IMR-90 (cell line): ENCODE measurements around the gene TP53AIP1. TPM values are rescaled to one million over a fixed set of nuclear protein-coding genes. Genes with fewer than 3 reads are reported as not detected.

ENCODE experiments used
- ATAC-seq: fragments of 200-7000 bp; cut with Tn5 transposase; 2 replicates; pipeline ENCODE4 v1.9.1; 2020; ENCODE audit warnings: low read depth, mild to moderate bottlenecking, moderate library complexity
- BruUV-seq: library from RNA; stranded (reverse); fragments of 400-500 nt; replicated peaks from 2 replicates; lab custom pipeline; 2021; lab: Mats Ljungman, UMichigan
- CTCF ChIA-PET: fragments of 300-600 bp; formaldehyde crosslinking; extraction: SDS; loops from one replicate; lab custom pipeline; 2021; ENCODE audit warnings: antibody characterized with exemption; lab: Yijun Ruan, JAX
- POLR2A ChIA-PET: fragments of 300-600 bp; sonication (Branson Sonifier 250); formaldehyde crosslinking; loops from one replicate; lab custom pipeline; 2022; ENCODE audit warnings: antibody characterized with exemption; ENCODE audit not compliant: unreplicated experiment; lab: Charles Lee
- DNase-seq: peaks from one replicate; pipeline ENCODE4 v3.0.0; 2013
- H2AFZ ChIP-seq: replicated peaks from 2 replicates; pipeline ENCODE3; 2013; ENCODE audit warnings: low read length, mild to moderate bottlenecking; ENCODE audit not compliant: poor library complexity
- H2AK5ac ChIP-seq: 2 replicates; pipeline ENCODE4 v1.6.1; 2013; ENCODE audit warnings: low read depth, low read length, inconsistent platforms
- H2AK9ac ChIP-seq: replicated peaks from 2 replicates; pipeline ENCODE3; 2013; ENCODE audit warnings: mild to moderate bottlenecking, low read depth, low read length, moderate library complexity; ENCODE audit not compliant: poor library complexity
- H2BK120ac ChIP-seq: 2 replicates; pipeline ENCODE4 v1.6.1; 2013; ENCODE audit warnings: low read depth, low read length, inconsistent platforms
- H2BK15ac ChIP-seq: 3 replicates; pipeline ENCODE4 v1.6.1; 2013; ENCODE audit warnings: low read depth, low read length, inconsistent platforms
- H2BK20ac ChIP-seq: 2 replicates; pipeline ENCODE4 v1.6.1; 2013; ENCODE audit warnings: low read depth, mild to moderate bottlenecking, inconsistent platforms, low read length, moderate library complexity
- H2BK5ac ChIP-seq: 2 replicates; pipeline ENCODE4 v1.6.1; 2013; ENCODE audit warnings: mild to moderate bottlenecking, low read depth, low read length, inconsistent platforms; ENCODE audit not compliant: poor library complexity, severe bottlenecking
- H3K14ac ChIP-seq: replicated peaks from 2 replicates; pipeline ENCODE4 v1.6.1; 2013; ENCODE audit warnings: low read depth, low read length, inconsistent platforms
- H3K18ac ChIP-seq: 2 replicates; pipeline ENCODE4 v1.6.1; 2013; ENCODE audit warnings: low read depth, low read length, control low read depth
- H3K23ac ChIP-seq: 2 replicates; pipeline ENCODE4 v1.6.1; 2013; ENCODE audit warnings: low read depth, low read length, inconsistent platforms
- H3K27ac ChIP-seq: 2 replicates; pipeline ENCODE4 v1.5.1; 2013; ENCODE audit warnings: mild to moderate bottlenecking, control low read depth, low read length; ENCODE audit not compliant: insufficient read depth
- H3K27me3 ChIP-seq: 2 replicates; pipeline ENCODE4 v1.6.1; 2013; ENCODE audit warnings: low read length; ENCODE audit not compliant: control insufficient read depth, insufficient read depth
- H3K36me3 ChIP-seq: 2 replicates; pipeline ENCODE4 v1.6.1; 2013; ENCODE audit warnings: low read length, mixed read lengths; ENCODE audit not compliant: control insufficient read depth, insufficient read depth
- H3K4ac ChIP-seq: 2 replicates; pipeline ENCODE4 v1.6.1; 2013; ENCODE audit warnings: low read depth, low read length, inconsistent platforms
- H3K4me1 ChIP-seq: 2 replicates; pipeline ENCODE4 v1.6.1; 2013; ENCODE audit warnings: low read length, mixed read lengths; ENCODE audit not compliant: control insufficient read depth, insufficient read depth
- H3K4me2 ChIP-seq: 2 replicates; pipeline ENCODE4 v1.6.1; 2013; ENCODE audit warnings: low read depth, mild to moderate bottlenecking, control low read depth, low read length, moderate library complexity
- H3K4me3 ChIP-seq: 2 replicates; pipeline ENCODE4 v1.5.1; 2013; ENCODE audit warnings: low read depth, mild to moderate bottlenecking, control low read depth, low read length, moderate library complexity; ENCODE audit not compliant: insufficient read depth
- H3K56ac ChIP-seq: 2 replicates; pipeline ENCODE4 v1.6.1; 2013; ENCODE audit warnings: low read length, inconsistent platforms; ENCODE audit not compliant: insufficient read depth; ENCODE audit errors: extremely low read depth
- H3K79me1 ChIP-seq, 2 experiments: 2 replicates each; pipeline ENCODE4 v1.6.1; 2013; ENCODE audit warnings: low read length in 2 of 2, inconsistent platforms in 1 of 2, low read depth in 1 of 2
- H3K9ac ChIP-seq: 2 replicates; pipeline ENCODE4 v1.6.1; 2013; ENCODE audit warnings: low read depth, low read length, control low read depth
- H3K9me1 ChIP-seq: 2 replicates; pipeline ENCODE4 v1.6.1; 2013; ENCODE audit warnings: low read length, inconsistent platforms; ENCODE audit not compliant: insufficient read depth
- H3K9me3 ChIP-seq: 2 replicates; pipeline ENCODE4 v1.6.1; 2013; ENCODE audit warnings: low read length; ENCODE audit not compliant: control insufficient read depth, insufficient read depth
- H4K20me1 ChIP-seq: 2 replicates; pipeline ENCODE4 v1.6.1; 2013; ENCODE audit warnings: low read length, inconsistent platforms; ENCODE audit not compliant: insufficient read depth
- H4K5ac ChIP-seq: 2 replicates; pipeline ENCODE4 v1.6.1; 2013; ENCODE audit warnings: mild to moderate bottlenecking, low read depth, low read length, control low read depth
- H4K8ac ChIP-seq, 2 experiments: 2 replicates each; pipeline ENCODE4 v1.6.1; 2013; ENCODE audit warnings: low read depth in 2 of 2, low read length in 2 of 2, control low read depth in 1 of 2, inconsistent platforms in 1 of 2
- H4K91ac ChIP-seq: 2 replicates; pipeline ENCODE4 v1.6.1; 2013; ENCODE audit warnings: low read depth, low read length, inconsistent platforms; ENCODE audit not compliant: insufficient read depth
- CTCF ChIP-seq: conservative IDR thresholded peaks from 2 replicates; pipeline ENCODE4 v1.5.1; 2012; ENCODE audit warnings: mild to moderate bottlenecking, low read depth, low read length, improper control_type of control experiment
- NFE2L2 ChIP-seq: fragments of 150-350 bp; IDR thresholded peaks from 2 replicates; pipeline ENCODE4 v1.6.1; 2016; ENCODE audit warnings: low read depth, mild to moderate bottlenecking, low read length
- SMC3 ChIP-seq: fragments of 150-350 bp; IDR thresholded peaks from 2 replicates; pipeline ENCODE4 v1.6.1; 2016; ENCODE audit warnings: low read depth, mild to moderate bottlenecking, antibody characterized with exemption, low read length, moderate library complexity
- WGBS, 2 experiments: methylation state at CpG; one replicate each; pipeline versions ENCODE4 v1.1.5 to v1.1.7; 2013; ENCODE audit warnings: missing lambda C conversion rate in 2 of 2; ENCODE audit not compliant: insufficient read length in 1 of 2; ENCODE audit errors: extremely low coverage in 2 of 2; 5-methylcytosine and 5-hydroxymethylcytosine counted together
- dilution Hi-C: fragments of 300-500 bp; cut with HindIII; formaldehyde crosslinking; loops from one replicate; pipeline ENCODE4 v1.14.3; 2018; ENCODE audit warnings: low sequenced_read_pairs; ENCODE audit not compliant: unreplicated experiment
- in situ Hi-C: fragments of 300-500 bp; cut with MboI; formaldehyde crosslinking; loops from 3 replicates; pipeline ENCODE4 v1.14.3; 2019; ENCODE audit warnings: low sequenced_read_pairs, inconsistent platforms, mixed read lengths
- intact Hi-C: fragments of 100-400 bp; cut with micrococcal nuclease; formaldehyde crosslinking; loops from 2 replicates; pipeline ENCODE4 v1.10.0; 2022
- polyA plus RNA-seq, 3 experiments: library from polyadenylated mRNA; depleted of rRNA; stranded (reverse); fragments of >200 nt; gene quantifications; 2 replicates each; pipeline ENCODE4 v1.2.3, GENCODE V29; 2012; ENCODE audit warnings: low replicate concordance in 1 of 3
- total RNA-seq: library from RNA; depleted of rRNA; stranded (reverse); fragments of >200 nt; gene quantifications from 2 replicates; pipeline ENCODE4 v1.2.3, GENCODE V29; 2012

The TP53AIP1 gene
- total and polyA plus RNA-seq, 2 of the 4 experiments (the other 2 are of a cell fraction), result not detected

GRCh38 chr11:128947773-128948172 is 5.1 kb upstream of the TP53AIP1 start:
- dilution Hi-C loops (no loop called here), in situ Hi-C loops (no loop called here), intact Hi-C loops (no loop called here)
- DNase-seq (no peak), ATAC-seq (peak; percentile 53; the same call in 1 of the 2 replicates)
- H3K4me2 ChIP-seq, result no peak overlapping the region
- no peak overlapping the region for H3K18ac ChIP-seq
- no peak overlapping the region for H2BK120ac ChIP-seq
- no peak overlapping the region for H3K14ac ChIP-seq
- no TSS peak for BruUV-seq
- H4K91ac ChIP-seq, result no peak overlapping the region
- no peak overlapping the region for H4K5ac ChIP-seq
- no peak overlapping the region for H3K9ac ChIP-seq
- ChIA-PET POLR2A (no interaction called here), CTCF (interaction anchor here (0.9 to 2.9 kb wide), 3 partner anchors 44 to 62 kb away, joined by 3 to 43 read pairs (median 4); no protein-coding TSS in a partner anchor)
- no peaks in the 10 kb centered on the region for H3K4me1 ChIP-seq
- no peak overlapping the region for H3K23ac ChIP-seq
- H3K27me3 ChIP-seq, result peaks cover 2% of the 10 kb centered on the region
- TF ChIP-seq CTCF (no peak), SMC3 (no peak), NFE2L2 (no peak)
- no peak overlapping the region for H3K27ac ChIP-seq
- no peaks in the 10 kb centered on the region for H3K9me1 ChIP-seq
- no peaks in the 10 kb centered on the region for H4K20me1 ChIP-seq
- no peak overlapping the region for H3K4ac ChIP-seq
- no peaks in the 10 kb centered on the region for H3K9me3 ChIP-seq
- no peak overlapping the region for H2BK5ac ChIP-seq
- no peaks in the 10 kb centered on the region for H3K36me3 ChIP-seq
- no CpG with 5 or more reads among the region's 2 CpGs for WGBS, 2 experiments
- H3K56ac ChIP-seq, result no peak overlapping the region
- no peak overlapping the region for H2AK9ac ChIP-seq
- H2AFZ ChIP-seq, result no peak overlapping the region
- no peak overlapping the region for H3K4me3 ChIP-seq
- H2BK15ac ChIP-seq, result no peak overlapping the region
- H2AK5ac ChIP-seq, result no peak overlapping the region
- no peaks in the 10 kb centered on the region for H3K79me1 ChIP-seq
- H4K8ac ChIP-seq, result no peak overlapping the region
- H2BK20ac ChIP-seq, result no peak overlapping the region
